Stimulated activated CD4-positive, alpha-beta T cell treated with anti-CD3 and anti-CD28 coated beads, Interleukin-2, amount 100 ng/mL, for 4 hours (primary cell): ENCODE measurements around the gene ADH5.
"Not testable (repeated sequence)": the region's sequence is repeated elsewhere in the genome, so short reads cannot be mapped to it uniquely, and the experiment has no call there.

ENCODE experiments used
- DNase-seq: peaks from one replicate; pipeline ENCODE4 v3.0.0-alpha.2; 2020; ENCODE audit warnings: low read depth

ADH5 gene

GRCh38 chr4:99088481-99089365, at the start of gene ADH5:
Gene ADH5 (minus strand): TSS chr4:99088788. CDS start chr4:99088700, 88 bp downstream.
- peak; percentile 83 for DNase-seq

- no peak for DNase-seq
Observed at GRCh38 chr4:99136329-99136728, 47.7 kb upstream of the ADH5 start.

GRCh38 chr4:99135541-99136162, 47.1 kb upstream of the ADH5 start:
- no peak for DNase-seq

- DNase-seq = no peak
Observed at GRCh38 chr4:99134586-99134985, 46.0 kb upstream of the ADH5 start.

DNA sequence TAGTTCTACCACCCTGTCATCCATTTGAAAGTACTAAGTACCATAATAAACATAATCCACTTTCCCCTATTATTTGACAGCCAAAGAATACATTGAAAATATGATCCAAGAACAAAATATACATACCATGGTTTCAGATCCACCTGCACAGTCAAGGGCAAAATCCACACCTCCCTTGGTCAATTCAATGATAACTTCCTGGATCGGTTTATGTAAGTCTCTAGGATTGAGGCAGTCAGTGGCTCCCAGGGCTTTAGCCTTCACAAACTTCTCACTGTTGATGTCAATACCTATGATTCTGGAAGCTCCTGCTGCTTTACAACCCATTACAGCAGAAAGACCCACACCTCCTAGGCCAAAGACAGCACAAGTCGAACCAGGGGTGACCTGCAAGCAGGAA, 42.8 kb upstream of the ADH5 start:
- DNase-seq = no peak

GRCh38 chr4:99126376-99126775, 37.8 kb upstream of the ADH5 start:
- DNase-seq = no peak

DNA sequence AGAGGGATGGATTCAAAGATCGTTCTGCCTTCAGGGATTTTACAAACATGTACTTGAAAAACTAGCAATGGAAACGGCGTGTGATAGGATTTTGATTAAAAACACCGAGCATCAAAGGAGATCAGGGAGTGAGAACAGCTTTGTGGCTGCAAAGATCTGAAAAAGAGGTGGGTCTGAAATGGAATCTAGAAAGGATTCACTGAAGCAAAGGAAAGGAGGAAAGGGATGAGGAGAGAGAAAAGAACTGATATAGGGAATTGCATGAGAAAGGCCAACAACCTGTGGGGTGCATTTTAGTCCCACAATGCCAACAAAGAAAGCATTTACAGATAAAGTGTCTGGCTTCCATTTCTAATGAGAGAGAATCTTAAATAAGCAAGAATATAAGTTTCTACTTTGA, 32.4 kb upstream of the ADH5 start:
- no peak for DNase-seq

GRCh38 chr4:99120501-99120900, 31.9 kb upstream of the ADH5 start:
- no peak for DNase-seq

GRCh38 chr4:99117876-99118693, 29.5 kb upstream of the ADH5 start:
- no peak for DNase-seq

DNA sequence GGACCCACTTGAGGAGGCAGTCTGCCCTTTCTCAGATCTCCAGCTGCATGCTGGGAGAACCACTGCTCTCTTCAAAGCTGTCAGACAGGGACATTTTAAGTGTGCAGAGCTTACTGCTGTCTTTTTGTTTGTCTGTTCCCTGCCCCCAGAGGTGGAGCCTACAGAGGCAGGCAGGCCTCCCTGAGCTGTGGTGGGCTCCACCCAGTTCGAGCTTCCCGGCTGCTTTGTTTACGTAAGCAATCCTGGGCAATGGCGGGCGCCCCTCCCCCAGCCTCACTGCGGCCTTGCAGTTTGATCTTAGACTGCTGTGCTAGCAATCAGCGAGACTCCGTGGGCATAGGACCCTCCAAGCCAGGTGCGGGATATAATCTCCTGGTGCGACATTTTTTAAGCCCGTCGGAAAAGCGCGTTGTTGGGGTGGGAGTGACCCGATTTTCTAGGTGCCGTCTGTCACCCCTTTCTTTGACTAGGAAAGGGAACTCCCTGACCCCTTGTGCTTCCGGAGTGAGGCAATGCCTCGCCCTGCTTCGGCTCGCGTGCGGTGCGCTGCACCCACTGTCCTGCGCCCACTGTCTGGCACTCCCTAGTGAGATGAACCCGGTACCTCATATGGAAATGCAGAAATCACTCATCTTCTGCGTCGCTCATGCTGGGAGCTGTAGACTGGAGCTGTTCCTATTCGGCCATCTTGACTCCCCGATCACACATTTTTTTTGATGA, 28.7 kb upstream of the ADH5 start:
- not testable (repeated sequence) for DNase-seq

DNA sequence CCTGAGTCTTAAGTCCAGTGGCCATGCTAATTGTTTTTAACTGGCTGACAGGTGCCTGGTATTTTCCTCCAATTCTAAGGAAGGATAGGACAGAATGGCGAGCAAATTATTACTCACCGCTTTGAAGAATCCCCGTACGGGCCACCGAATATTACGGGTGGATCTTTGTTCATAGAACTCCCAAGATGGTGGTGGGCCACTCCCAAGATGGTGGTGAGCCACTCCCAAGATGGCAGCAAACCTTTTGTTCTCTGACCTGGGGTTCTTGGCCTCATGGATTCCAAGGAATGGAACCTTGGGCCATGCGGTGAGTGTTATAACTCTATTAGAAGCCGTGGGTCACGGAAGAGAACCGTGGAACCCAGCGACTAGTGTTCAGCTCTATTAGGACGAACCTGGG, 20.7 kb upstream of the ADH5 start:
- DNase-seq = not testable (repeated sequence)

GRCh38 chr4:99104153-99104552, 15.6 kb upstream of the ADH5 start:
- DNase-seq = no peak

DNA sequence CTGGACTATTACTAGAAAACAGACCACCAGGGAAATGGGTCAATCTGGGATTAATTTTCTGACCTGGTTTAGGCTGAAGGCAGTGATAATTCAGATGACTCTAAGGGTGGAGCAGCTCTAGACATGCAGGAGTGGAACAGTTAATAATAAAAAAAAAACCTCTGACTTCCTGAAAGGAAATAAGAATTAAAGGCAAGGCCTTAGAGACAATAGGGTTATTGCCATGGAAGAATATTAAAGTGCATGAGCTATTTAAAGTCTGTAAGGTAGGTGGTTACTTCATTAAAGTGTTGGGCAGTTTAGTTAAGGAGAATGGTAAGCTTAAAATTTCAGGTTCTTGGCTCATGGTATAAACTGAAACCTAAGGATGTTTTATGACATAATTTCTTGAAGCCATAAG, 14.6 kb upstream of the ADH5 start:
- no peak for DNase-seq

DNA sequence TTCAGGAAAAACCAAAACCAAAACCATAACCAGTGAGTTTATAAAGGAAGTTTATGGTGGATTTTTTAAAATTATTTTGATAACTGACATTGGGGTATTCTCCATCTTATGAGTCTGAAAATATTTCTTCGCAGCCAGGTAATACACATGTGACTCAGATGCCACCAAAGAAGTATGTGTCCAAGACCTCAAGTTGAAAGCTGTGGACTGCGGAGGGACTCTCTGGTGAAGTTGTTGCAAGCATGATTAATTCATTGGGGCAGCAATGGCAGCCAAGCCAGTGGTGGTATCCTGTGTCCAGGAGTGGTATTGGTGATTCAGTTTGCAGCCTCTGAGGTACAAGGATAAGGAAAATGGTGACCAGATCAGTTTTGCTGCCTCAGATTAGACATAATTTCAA, 14.0 kb upstream of the ADH5 start:
- no peak for DNase-seq

DNA sequence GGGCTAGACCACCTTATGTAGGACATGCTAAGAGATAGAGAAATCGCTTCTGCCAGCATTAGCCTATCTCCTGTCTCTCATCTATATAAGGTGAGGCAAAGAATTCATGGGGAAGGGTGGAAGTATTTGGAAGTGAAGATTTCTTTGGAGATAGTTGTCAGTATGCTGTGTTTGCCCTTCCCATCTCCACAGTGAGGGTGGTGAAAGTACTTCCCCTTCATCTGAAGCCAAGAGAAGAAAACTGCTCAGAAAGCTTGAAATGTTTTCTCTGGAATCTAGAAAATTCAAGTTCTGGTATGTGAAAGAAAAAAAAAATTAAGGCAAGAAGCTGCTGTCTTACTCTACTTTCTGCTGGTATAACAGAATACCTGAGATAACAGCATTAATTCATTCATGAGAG, 12.3 kb upstream of the ADH5 start:
- no peak for DNase-seq

- not testable (repeated sequence) for DNase-seq
Observed at GRCh38 chr4:99099814-99100213, 11.2 kb upstream of the ADH5 start.

DNA sequence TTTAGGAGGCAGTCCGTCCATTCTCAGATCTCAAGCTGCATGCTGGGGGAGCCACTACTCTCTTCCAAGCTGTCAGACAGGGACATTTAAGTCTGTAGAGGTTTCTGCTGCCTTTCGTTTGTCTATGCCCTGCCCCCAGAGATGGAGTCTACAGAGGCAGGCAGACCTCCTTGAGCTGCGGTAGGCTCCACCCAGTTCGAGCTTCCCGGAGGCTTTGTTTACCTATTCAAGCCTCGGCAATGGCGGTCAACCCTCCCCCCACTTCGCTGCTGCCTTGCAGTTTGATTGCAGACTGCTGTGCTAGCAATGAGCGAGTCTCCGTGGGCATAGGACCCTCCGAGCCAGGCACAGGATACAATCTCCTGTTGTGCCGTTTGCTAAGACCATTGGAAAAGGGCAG, 10.7 kb upstream of the ADH5 start:
- DNase-seq = no peak

- DNase-seq = not testable (repeated sequence)
Observed at GRCh38 chr4:99091841-99092240, 3.3 kb upstream of the ADH5 start.

DNA sequence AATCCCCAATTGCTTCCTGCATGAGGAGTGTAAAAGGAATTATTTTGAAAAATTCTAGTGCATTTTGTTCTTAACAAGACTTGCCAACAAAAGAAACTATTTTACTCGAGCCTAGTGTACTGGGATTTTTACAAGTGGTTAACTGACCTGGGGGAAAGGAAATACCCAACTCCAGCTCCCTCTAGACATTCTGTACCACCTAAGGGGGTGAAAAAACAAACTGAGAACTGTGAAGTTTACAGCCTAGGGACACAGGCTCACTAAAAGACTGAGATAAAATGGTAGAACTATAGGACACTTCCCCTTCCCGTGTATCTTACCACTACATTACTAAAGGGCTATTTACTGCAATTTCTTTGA, 2.6 kb upstream of the ADH5 start:
- DNase-seq = no peak

- DNase-seq = no peak
Observed at GRCh38 chr4:99090481-99091215, 2.1 kb upstream of the ADH5 start.

- DNase-seq = no peak
Observed at GRCh38 chr4:99088023-99088449, 552 bp downstream of the ADH5 start.
